ENCODE results near the gene PTPN7. TPM values are rescaled to one million over a fixed set of nuclear protein-coding genes. Genes with fewer than 3 reads are reported as not detected.
A peak's percentile ranks its signal among the peaks of the same experiment; 100 is the strongest.
"Not testable (repeated sequence)": the region's sequence is repeated elsewhere in the genome, so short reads cannot be mapped to it uniquely, and the experiment has no call there.

Gene PTPN7
- total RNA-seq, 1 donor from 2014 or later: 0.68 TPM

GRCh38 chr1:202129453-202130296 is 30.7 kb downstream of the PTPN7 start:
- no peak for DNase-seq

GRCh38 chr1:202127836-202128622 is 32.4 kb downstream of the PTPN7 start:
- DNase-seq: no peak

GRCh38 chr1:202127061-202127460 is 33.3 kb downstream of the PTPN7 start:
- DNase-seq: no peak

GRCh38 chr1:202126426-202126825 is 34.0 kb downstream of the PTPN7 start:
- no peak for DNase-seq

GRCh38 chr1:202125611-202126010 is 34.8 kb downstream of the PTPN7 start:
- DNase-seq: no peak

- no peak for DNase-seq
These were observed 36.3 kb downstream of the PTPN7 start for GRCh38 chr1:202124142-202124541.

- no peak for DNase-seq
These were observed 37.0 kb downstream of the PTPN7 start for GRCh38 chr1:202123336-202123813.

GRCh38 chr1:202122639-202123335 is 37.6 kb downstream of the PTPN7 start, which contains the start of gene GPR37L1:
Gene GPR37L1, plus strand, starts transcription at chr1:202122917. Its CDS starts 47 bp downstream, at chr1:202122964.
- DNase-seq: peak; percentile 78

- DNase-seq: no peak
These were observed 39.4 kb downstream of the PTPN7 start for GRCh38 chr1:202121006-202121405.

GRCh38 chr1:202117898-202118371 is 42.5 kb downstream of the PTPN7 start:
- no peak for DNase-seq

GRCh38 chr1:202116287-202116686 is 44.1 kb downstream of the PTPN7 start:
- no peak for DNase-seq

- DNase-seq: no peak
These were observed 46.6 kb downstream of the PTPN7 start for GRCh38 chr1:202113690-202114300.

GRCh38 chr1:202112859-202113689 is 47.3 kb downstream of the PTPN7 start:
- DNase-seq: no peak

- DNase-seq: not testable (repeated sequence)
These were observed 48.8 kb downstream of the PTPN7 start for GRCh38 chr1:202111589-202111988.

GRCh38 chr1:202110977-202111376 is 49.4 kb downstream of the PTPN7 start:
- DNase-seq: no peak

- no peak for DNase-seq
These were observed 52.3 kb downstream of the PTPN7 start for GRCh38 chr1:202107801-202108731.

GRCh38 chr1:202107321-202107761 is 53.1 kb downstream of the PTPN7 start:
- no peak for DNase-seq

GRCh38 chr1:202106340-202107254 is 53.8 kb downstream of the PTPN7 start:
- no peak for DNase-seq
